Keratinocyte (primary cell): ENCODE measurements around the gene TFCP2L1. TPM values are rescaled to one million over a fixed set of nuclear protein-coding genes. Genes with fewer than 3 reads are reported as not detected.

Experiments
- DNase-seq: peaks from one replicate; pipeline ENCODE4 v3.0.0-alpha.2; 2011; ENCODE audit warnings: low read depth, missing footprints, low spot score
- FAIRE-seq: peaks from 2 replicates; lab custom pipeline; 2011; peaks lifted over from hg19 to GRCh38; lab: Jason Lieb, UNC
- H2AFZ ChIP-seq: 2 replicates; pipeline ENCODE4 v1.6.0; 2012; ENCODE audit warnings: low read length, control low read depth, inconsistent platforms; ENCODE audit not compliant: control insufficient read depth
- H3K27ac ChIP-seq: 2 replicates; pipeline ENCODE4 v1.5.1; 2011; ENCODE audit warnings: low read length; ENCODE audit not compliant: control insufficient read depth, insufficient read depth
- H3K27me3 ChIP-seq: 3 replicates; pipeline ENCODE4 v1.6.0; 2011; ENCODE audit warnings: low read length; ENCODE audit not compliant: control insufficient read depth, insufficient read depth; ENCODE audit errors: extremely low read depth
- H3K36me3 ChIP-seq, 2 experiments: 2 replicates in 1 of 2; 3 replicates in 1 of 2; pipeline ENCODE4 v1.5.1; 2011; ENCODE audit warnings: low read length in 2 of 2, mild to moderate bottlenecking in 1 of 2; ENCODE audit not compliant: control insufficient read depth in 2 of 2, insufficient read depth in 2 of 2; ENCODE audit errors: extremely low read depth in 1 of 2
- H3K4me1 ChIP-seq: 3 replicates; pipeline ENCODE4 v1.5.1; 2011; ENCODE audit warnings: low read length; ENCODE audit not compliant: control insufficient read depth, insufficient read depth; ENCODE audit errors: extremely low read depth
- H3K4me2 ChIP-seq: 3 replicates; pipeline ENCODE4 v1.6.0; 2011; ENCODE audit warnings: low read depth, low read length; ENCODE audit not compliant: control insufficient read depth, insufficient read depth; ENCODE audit errors: extremely low read depth
- H3K4me3 ChIP-seq, 3 experiments: fragments of 200-600 bp in 1 of 3; sonication (generic) in 1 of 3; 2 replicates in 2 of 3; 3 replicates in 1 of 3; pipeline ENCODE4 v1.5.1; 2011 to 2016; ENCODE audit warnings: low read length in 3 of 3, mild to moderate bottlenecking in 3 of 3, control low read depth in 2 of 3, inconsistent platforms in 1 of 3, low read depth in 1 of 3, mixed read lengths in 1 of 3, mixed run types in 1 of 3, moderate library complexity in 1 of 3; ENCODE audit not compliant: control insufficient read depth in 2 of 3, insufficient read depth in 2 of 3; ENCODE audit errors: extremely low read depth in 1 of 3
- H3K79me2 ChIP-seq: 2 replicates; pipeline ENCODE4 v1.6.0; 2012; ENCODE audit warnings: low read length; ENCODE audit not compliant: control insufficient read depth, insufficient read depth
- H3K9ac ChIP-seq: 3 replicates; pipeline ENCODE4 v1.6.0; 2011; ENCODE audit warnings: low read length; ENCODE audit not compliant: control insufficient read depth, insufficient read depth; ENCODE audit errors: extremely low read depth
- H3K9me1 ChIP-seq: 3 replicates; pipeline ENCODE4 v1.6.0; 2011; ENCODE audit warnings: low read length; ENCODE audit not compliant: control insufficient read depth, insufficient read depth; ENCODE audit errors: extremely low read depth
- H3K9me3 ChIP-seq: 2 replicates; pipeline ENCODE4 v1.5.1; 2012; ENCODE audit warnings: low read depth, low read length; ENCODE audit not compliant: control insufficient read depth
- H4K20me1 ChIP-seq: 3 replicates; pipeline ENCODE4 v1.6.0; 2011; ENCODE audit warnings: low read length; ENCODE audit not compliant: control insufficient read depth, insufficient read depth; ENCODE audit errors: extremely low read depth
- CTCF ChIP-seq, 3 experiments: IDR thresholded peaks in 1 of 3; conservative IDR thresholded peaks in 1 of 3; optimal IDR thresholded peaks in 1 of 3; 2 replicates in 2 of 3; 3 replicates in 1 of 3; pipeline versions ENCODE3 to v1.5.1; 2011; ENCODE audit warnings: low read length in 3 of 3, mild to moderate bottlenecking in 3 of 3, moderate library complexity in 2 of 3, control low read depth in 1 of 3, inconsistent platforms in 1 of 3; ENCODE audit not compliant: insufficient read depth in 2 of 3; ENCODE audit errors: extremely low read depth in 1 of 3
- EZH2 ChIP-seq: IDR thresholded peaks from one replicate; pipeline ENCODE4 v1.6.1; 2012; ENCODE audit warnings: inconsistent platforms, mild to moderate bottlenecking, low read length, moderate library complexity
- dilution Hi-C: fragments of 300-500 bp; cut with MboI; formaldehyde crosslinking; loops from one replicate; pipeline ENCODE4 v1.7.0; 2020; ENCODE audit warnings: low sequenced_read_pairs; ENCODE audit not compliant: extremely low pct_ligation_motif_present
- polyA plus RNA-seq, 5 experiments: library from polyadenylated mRNA; depleted of rRNA in 3 of 5; stranded (reverse) in 3 of 5; stranded (forward) in 1 of 5; unstranded in 1 of 5; fragments of >200 nt; gene quantifications; 1 replicate in 1 of 5; 2 replicates in 3 of 5; 3 replicates in 1 of 5; pipeline versions ENCODE4 v1.2.1 to v1.2.3, GENCODE V29; 2011 to 2012; ENCODE audit warnings: missing spikeins in 2 of 5, low read depth in 1 of 5, low replicate concordance in 1 of 5

TFCP2L1 gene
- polyA plus RNA-seq, 1 donor (not counting 4 experiments of a cell fraction or from before 2014, with no cell fraction given) = 29.4 TPM

- no peaks in the 10 kb centered on the region for H3K36me3 ChIP-seq
- TF ChIP-seq EZH2 = no peak
- peak; percentile 14 to 51 (median 23) for TF ChIP-seq CTCF (optimal IDR thresholded peaks at IDR 0.05 in 1 of 3, IDR thresholded peaks at IDR 0.05 in 1 of 3, conservative IDR thresholded peaks at IDR 0.05 in 1 of 3; ENCODE audit: extremely low read depth in 1 of 3, insufficient read depth in 2 of 3, low read length in 3 of 3)
- H3K4me2 ChIP-seq = no peak overlapping the region
- H3K27me3 ChIP-seq = no peaks in the 10 kb centered on the region
- DNase-seq (no peak), FAIRE-seq (no peak)
- H3K27ac ChIP-seq = no peak overlapping the region
- no peak overlapping the region for H3K9ac ChIP-seq
- no peaks in the 10 kb centered on the region for H4K20me1 ChIP-seq
- peaks cover 45% of the 10 kb centered on the region for H3K4me1 ChIP-seq
- H2AFZ ChIP-seq = no peak overlapping the region
- dilution Hi-C loops = no loop called here
- H3K79me2 ChIP-seq = no peaks in the 10 kb centered on the region
- H3K4me3 ChIP-seq = no peak overlapping the region
- H3K9me1 ChIP-seq = no peaks in the 10 kb centered on the region
- H3K9me3 ChIP-seq = no peaks in the 10 kb centered on the region
Measured at GRCh38 chr2:121184248-121184862, 100.6 kb downstream of the TFCP2L1 start.

GRCh38 chr2:121182520-121182919 lies 102.5 kb downstream of the TFCP2L1 start:
- H3K9me1 ChIP-seq = no peaks in the 10 kb centered on the region
- peak overlapping the region; percentile 46 for H3K4me2 ChIP-seq
- no peak for DNase-seq
- peak; percentile 91 for FAIRE-seq
- TF ChIP-seq CTCF (optimal IDR thresholded peaks at IDR 0.05 in 1 of 3, IDR thresholded peaks at IDR 0.05 in 1 of 3, conservative IDR thresholded peaks at IDR 0.05 in 1 of 3; ENCODE audit: extremely low read depth in 1 of 3, insufficient read depth in 2 of 3, low read length in 3 of 3) = no peak
- TF ChIP-seq EZH2 = no peak
- no peak overlapping the region for H2AFZ ChIP-seq
- peaks cover 40% of the 10 kb centered on the region for H3K4me1 ChIP-seq
- H3K9ac ChIP-seq = no peak overlapping the region
- dilution Hi-C loops = no loop called here
- H4K20me1 ChIP-seq = no peaks in the 10 kb centered on the region
- no peaks in the 10 kb centered on the region for H3K27me3 ChIP-seq
- H3K4me3 ChIP-seq = no peak overlapping the region
- no peaks in the 10 kb centered on the region for H3K79me2 ChIP-seq
- peak overlapping the region; percentile 52 for H3K27ac ChIP-seq
- H3K36me3 ChIP-seq = no peaks in the 10 kb centered on the region
- H3K9me3 ChIP-seq = no peaks in the 10 kb centered on the region
